ENCODE measurements around the gene SOS1. TPM values are rescaled to one million over a fixed set of nuclear protein-coding genes. Genes with fewer than 3 reads are reported as not detected.

SOS1 gene
- total RNA-seq, 2 experiments from 2014 or later = 229 to 254 TPM

DNA sequence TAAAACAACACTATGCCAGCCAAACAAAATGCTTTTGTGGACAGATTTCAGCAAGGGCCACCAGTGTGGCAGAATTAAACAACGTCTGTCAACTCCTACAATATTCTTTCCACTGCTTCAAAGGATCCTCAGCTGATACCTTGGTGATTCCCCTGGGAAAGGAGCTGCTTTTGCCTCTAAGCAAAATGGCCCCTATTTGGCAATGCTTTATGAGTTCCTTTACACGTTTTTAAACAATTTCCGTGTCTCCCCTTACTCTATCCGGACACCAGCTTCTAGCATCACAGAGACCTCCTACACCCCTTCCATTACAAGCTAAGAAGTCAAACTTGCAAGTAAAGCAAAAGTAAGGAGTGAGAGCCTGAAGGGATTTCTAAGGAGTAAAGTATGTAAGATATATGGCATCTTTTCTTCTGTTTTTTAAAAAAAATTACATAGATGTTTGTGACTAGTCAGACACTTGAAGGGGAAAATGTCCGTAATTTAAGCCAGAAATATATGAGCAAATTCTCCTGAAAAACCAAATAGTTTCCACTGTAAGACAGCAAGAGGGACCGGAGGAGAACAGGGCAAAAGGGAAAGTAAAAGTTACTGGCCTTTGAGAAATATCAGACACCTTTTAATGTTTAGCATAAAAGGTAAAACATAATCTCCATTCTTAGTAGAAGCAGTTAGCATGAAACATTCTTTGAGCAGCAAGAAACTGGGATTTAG is 1.9 kb downstream of the SOS1 start:
- H3K4me1 Mint-ChIP-seq = peaks cover 65% of the 10 kb centered on the region
- no peak for DNase-seq
- peaks cover 68% of the 10 kb centered on the region for H3K36me3 Mint-ChIP-seq (ENCODE audit: low read depth)
- CTCF ChIA-PET = interaction anchor here (1.0 to 6.3 kb wide), 11 partner anchors 16 to 113 kb away, joined by 3 to 134 read pairs (median 4); no protein-coding TSS in a partner anchor
- no peaks in the 10 kb centered on the region for H3K9me3 Mint-ChIP-seq
- POLR2A ChIA-PET = interaction anchor here (0.9 to 17.0 kb wide), 15 partner anchors 8 to 368 kb away, joined by 3 to 770 read pairs (median 32); partner anchors contain the start of gene SRSF7
- peak overlapping the region; percentile 85 for H3K4me3 Mint-ChIP-seq
- no peaks in the 10 kb centered on the region for H3K27me3 Mint-ChIP-seq
- peak overlapping the region; percentile 95 for H3K27ac Mint-ChIP-seq

DNA sequence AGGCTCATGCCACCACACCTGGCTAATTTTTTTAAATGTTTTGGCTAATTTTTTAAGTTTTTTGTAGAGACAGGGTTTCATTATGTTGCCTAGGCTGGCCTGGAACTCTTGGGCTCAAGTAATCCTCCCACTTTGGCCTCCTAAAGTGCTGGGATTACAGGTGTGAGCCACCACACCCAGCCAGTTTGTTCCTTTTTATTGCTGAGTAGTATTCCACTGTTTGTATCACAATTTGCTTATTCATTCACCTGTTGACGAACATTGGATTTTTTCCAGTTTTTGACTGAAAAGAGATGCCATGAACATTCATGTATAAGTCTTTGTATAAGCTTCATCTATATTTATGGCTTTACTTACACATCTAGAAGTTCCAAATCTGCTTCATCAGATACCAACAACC is 5.3 kb downstream of the SOS1 start:
- CTCF ChIA-PET = interaction anchor here (6.3 kb wide), 1 partner anchor 113 kb away, joined by 134 read pairs; no protein-coding TSS in a partner anchor
- POLR2A ChIA-PET = interaction anchor here (0.6 to 16.6 kb wide), 9 partner anchors 10 to 519 kb away, joined by 3 to 770 read pairs (median 7); no protein-coding TSS in a partner anchor
- peak overlapping the region; percentile 78 for H3K27ac Mint-ChIP-seq

DNA sequence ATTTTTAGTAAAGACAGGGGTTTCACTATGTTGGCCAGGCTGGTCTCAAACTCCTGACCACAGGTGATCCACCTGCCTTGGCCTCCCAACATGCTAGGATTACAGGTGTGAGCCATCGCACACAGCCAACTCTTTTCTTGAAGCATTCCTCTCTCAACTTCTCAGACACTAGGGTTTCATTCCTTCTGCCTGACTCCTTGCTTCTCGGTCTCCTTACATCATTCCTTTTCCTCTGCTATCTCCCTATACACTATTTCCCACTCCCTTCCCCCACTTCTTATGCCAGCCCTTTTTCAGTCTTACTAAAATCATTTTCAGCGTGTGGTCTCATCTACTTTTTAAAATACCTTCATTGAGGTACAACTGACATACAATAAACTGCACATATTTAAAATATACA is 6.1 kb downstream of the SOS1 start:
- Mint-ChIP-seq H3K4me1 (peaks cover 75% of the 10 kb centered on the region), H3K27me3 (no peaks in the 10 kb centered on the region), H3K27ac (peak overlapping the region; percentile 50), H3K9me3 (no peaks in the 10 kb centered on the region), H3K4me3 (peak overlapping the region; percentile 51), H3K36me3 (ENCODE audit: low read depth) (peaks cover 89% of the 10 kb centered on the region)
- no peak for DNase-seq
- CTCF ChIA-PET = interaction anchor here (1.4 kb wide), 1 partner anchor 115 kb away, joined by 5 read pairs; no protein-coding TSS in a partner anchor
- POLR2A ChIA-PET = interaction anchor here (0.6 to 12.2 kb wide), 5 partner anchors 13 to 115 kb away, joined by 4 to 125 read pairs (median 6); no protein-coding TSS in a partner anchor

More for the DNA sequence above, 5.3 kb downstream of the SOS1 start:
- H3K4me3 Mint-ChIP-seq = peak overlapping the region; percentile 85
- peaks cover 68% of the 10 kb centered on the region for H3K4me1 Mint-ChIP-seq
- no peak for DNase-seq
- H3K36me3 Mint-ChIP-seq (ENCODE audit: low read depth) = peaks cover 84% of the 10 kb centered on the region
- H3K9me3 Mint-ChIP-seq = no peaks in the 10 kb centered on the region
- H3K27me3 Mint-ChIP-seq = no peaks in the 10 kb centered on the region

DNA sequence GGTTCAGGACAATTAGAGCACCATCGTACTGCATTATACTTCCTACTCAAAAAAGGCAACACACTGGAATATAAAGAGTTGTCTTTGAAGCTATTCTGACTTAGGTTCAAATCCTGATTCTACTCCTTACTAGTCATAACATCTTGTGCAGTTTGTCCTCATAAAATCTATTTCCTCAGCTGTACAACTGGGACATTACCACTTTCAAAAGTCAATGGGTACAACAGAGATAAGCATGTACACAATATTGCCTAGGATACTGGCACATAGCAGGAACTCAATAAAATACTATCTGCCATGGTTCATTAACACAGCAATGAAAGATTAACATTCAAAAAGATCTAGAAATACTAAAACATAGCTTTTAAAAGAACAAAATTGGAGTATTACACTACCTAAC is 11.3 kb downstream of the SOS1 start:
- Mint-ChIP-seq H3K4me1 (peaks cover 72% of the 10 kb centered on the region), H3K9me3 (no peaks in the 10 kb centered on the region), H3K27ac (no peak overlapping the region), H3K36me3 (ENCODE audit: low read depth) (peaks cover 75% of the 10 kb centered on the region), H3K27me3 (no peaks in the 10 kb centered on the region), H3K4me3 (no peak overlapping the region)
- ChIA-PET CTCF (interaction anchor here (2.7 kb wide), 1 partner anchor 119 kb away, joined by 25 read pairs; no protein-coding TSS in a partner anchor), POLR2A (interaction anchor here (0.9 to 12.2 kb wide), 8 partner anchors 11 to 119 kb away, joined by 3 to 105 read pairs (median 8); partner anchors contain the start of gene SOS1)
- no peak for DNase-seq

DNA sequence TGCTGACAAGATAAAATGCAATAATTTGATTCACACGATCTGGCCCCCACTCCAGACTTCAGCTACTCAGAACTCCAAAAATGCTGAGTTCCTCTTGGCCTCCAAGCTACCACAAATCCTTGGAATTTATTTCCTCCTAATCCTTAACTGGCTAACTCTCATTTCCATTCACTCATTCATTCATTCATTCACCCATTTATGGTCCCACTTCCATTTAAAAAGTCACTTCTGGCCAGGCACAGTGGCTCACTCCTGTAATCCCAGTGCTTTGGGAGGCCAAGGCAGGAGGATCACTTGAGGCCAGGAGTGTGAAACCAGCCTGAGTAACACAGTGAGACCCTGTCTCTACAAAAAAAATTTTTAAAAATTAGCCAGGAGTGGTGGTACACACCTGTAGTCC is 12.5 kb downstream of the SOS1 start:
- POLR2A ChIA-PET = interaction anchor here (1.6 to 12.2 kb wide), 5 partner anchors 11 to 120 kb away, joined by 3 to 105 read pairs (median 36); partner anchors contain the start of gene SOS1
- DNase-seq = no peak
- H3K27me3 Mint-ChIP-seq = no peaks in the 10 kb centered on the region
- no peak overlapping the region for H3K4me3 Mint-ChIP-seq
- peaks cover 77% of the 10 kb centered on the region for H3K36me3 Mint-ChIP-seq (ENCODE audit: low read depth)
- no peaks in the 10 kb centered on the region for H3K9me3 Mint-ChIP-seq
- CTCF ChIA-PET = interaction anchor here (0.9 to 2.7 kb wide), 4 partner anchors 12 to 121 kb away, joined by 3 to 25 read pairs (median 4); partner anchors contain the start of gene SOS1
- H3K27ac Mint-ChIP-seq = peak overlapping the region; percentile 26
- H3K4me1 Mint-ChIP-seq = peaks cover 72% of the 10 kb centered on the region

DNA sequence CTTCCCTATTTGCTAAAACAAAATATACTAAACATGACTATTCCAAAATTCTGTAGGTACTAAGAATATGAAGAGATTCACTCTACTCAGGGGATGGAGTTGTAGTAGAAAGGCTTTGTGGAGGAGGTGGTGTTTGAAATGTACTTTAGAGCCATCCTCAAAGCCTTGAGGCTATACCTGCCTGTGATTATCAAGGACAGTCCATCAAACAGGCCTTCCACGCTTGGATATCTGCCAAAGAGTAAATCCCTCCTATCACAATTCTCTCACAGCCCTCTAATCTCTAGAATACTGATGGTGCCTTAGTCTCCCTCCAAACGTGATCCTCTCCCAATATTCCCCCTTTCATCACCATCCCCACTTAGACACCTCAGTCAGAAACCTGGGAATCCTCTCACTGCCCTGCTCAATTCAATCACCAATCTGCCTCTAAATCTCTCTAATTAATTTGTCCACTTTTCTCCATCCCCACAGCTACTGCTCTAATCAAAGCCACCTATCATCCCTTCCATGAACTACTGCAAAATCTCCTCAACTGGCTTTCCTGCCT is 13.1 kb downstream of the SOS1 start:
- peaks cover 73% of the 10 kb centered on the region for H3K4me1 Mint-ChIP-seq
- peak overlapping the region; percentile 2 for H3K4me3 Mint-ChIP-seq
- H3K9me3 Mint-ChIP-seq = no peaks in the 10 kb centered on the region
- DNase-seq = no peak
- ChIA-PET CTCF (interaction anchor here (2.7 kb wide), 1 partner anchor 121 kb away, joined by 25 read pairs; no protein-coding TSS in a partner anchor), POLR2A (interaction anchor here (1.6 to 12.2 kb wide), 4 partner anchors 11 to 121 kb away, joined by 3 to 105 read pairs (median 69); partner anchors contain the start of gene SOS1)
- peak overlapping the region; percentile 69 for H3K27ac Mint-ChIP-seq
- no peaks in the 10 kb centered on the region for H3K27me3 Mint-ChIP-seq
- peaks cover 77% of the 10 kb centered on the region for H3K36me3 Mint-ChIP-seq (ENCODE audit: low read depth)

DNA sequence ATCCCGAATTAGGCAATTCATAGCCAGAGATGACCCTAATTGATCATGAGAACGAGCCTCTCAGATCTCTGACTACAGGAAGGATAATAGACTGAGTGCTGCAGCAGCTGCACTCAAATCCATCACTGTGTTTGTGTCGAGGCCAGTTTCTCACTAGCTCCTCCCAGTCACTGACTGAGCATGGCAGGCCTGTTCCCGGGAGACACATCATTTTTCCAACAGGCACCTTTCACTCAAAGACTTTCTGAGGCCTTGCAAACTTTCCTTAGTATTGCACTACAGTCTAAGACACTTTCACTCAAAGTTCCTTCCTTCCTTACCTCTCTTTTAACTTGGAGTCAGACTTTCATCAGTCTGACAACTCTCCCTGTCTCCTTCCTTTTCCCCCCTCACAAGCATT is 13.7 kb downstream of the SOS1 start:
- CTCF ChIA-PET = interaction anchor here (0.5 kb wide), 1 partner anchor 571 kb away, joined by 3 read pairs; no protein-coding TSS in a partner anchor
- Mint-ChIP-seq H3K27me3 (no peaks in the 10 kb centered on the region), H3K27ac (peak overlapping the region; percentile 40), H3K4me3 (no peak overlapping the region), H3K9me3 (no peaks in the 10 kb centered on the region), H3K36me3 (ENCODE audit: low read depth) (peaks cover 75% of the 10 kb centered on the region), H3K4me1 (peaks cover 72% of the 10 kb centered on the region)
- no peak for DNase-seq
- POLR2A ChIA-PET = interaction anchor here (1.5 to 12.2 kb wide), 3 partner anchors 10 to 121 kb away, joined by 4 to 105 read pairs (median 102); partner anchors contain the start of gene SOS1

DNA sequence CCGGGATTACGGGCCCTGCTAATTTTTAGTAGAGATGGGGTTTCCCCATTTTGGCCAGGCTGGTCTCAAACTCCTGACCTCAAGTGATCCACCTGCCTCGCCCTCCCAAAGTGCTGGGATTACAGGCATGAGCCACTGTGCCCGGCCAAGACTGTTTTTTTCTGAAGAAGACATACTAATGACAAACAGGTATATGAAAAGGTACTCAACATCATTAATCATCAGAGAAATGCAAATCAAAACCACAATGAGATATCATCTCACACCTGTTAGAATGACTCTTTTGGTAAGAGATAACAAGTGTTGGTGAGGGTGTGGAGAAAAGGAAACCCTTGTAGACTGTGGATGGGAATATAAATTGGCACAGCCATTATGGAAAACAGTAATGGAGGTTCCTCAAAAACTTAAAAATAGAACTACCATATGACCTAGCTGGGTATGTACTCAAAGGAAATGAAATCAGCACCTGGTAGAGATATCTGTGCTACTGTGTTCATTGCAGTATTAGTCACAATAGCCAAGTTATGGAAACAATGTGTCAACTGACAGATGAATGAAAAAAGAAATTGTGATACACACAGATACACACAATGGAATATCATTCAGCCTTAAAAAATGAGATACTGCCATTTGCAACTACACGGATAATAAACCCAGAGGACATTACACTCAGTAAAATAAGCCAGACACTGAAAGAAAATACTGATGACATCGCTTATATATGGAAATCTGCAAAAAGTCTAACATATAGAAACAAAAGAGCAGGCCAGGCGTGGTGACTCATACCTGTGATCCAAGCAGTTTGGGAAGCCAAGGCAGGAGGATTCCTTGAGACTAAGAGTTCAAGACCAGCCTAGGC is 20.8 kb downstream of the SOS1 start:
- peak overlapping the region; percentile 36 for H3K4me3 Mint-ChIP-seq
- peak overlapping the region; percentile 82 for H3K27ac Mint-ChIP-seq
- H3K4me1 Mint-ChIP-seq = peaks cover 81% of the 10 kb centered on the region
- no peaks in the 10 kb centered on the region for H3K9me3 Mint-ChIP-seq
- H3K36me3 Mint-ChIP-seq (ENCODE audit: low read depth) = peaks cover 67% of the 10 kb centered on the region
- no peak for DNase-seq
- H3K27me3 Mint-ChIP-seq = no peaks in the 10 kb centered on the region
- ChIA-PET POLR2A (interaction anchor here (1.4 to 7.8 kb wide), 3 partner anchors 11 to 128 kb away, joined by 4 to 105 read pairs (median 53); partner anchors contain the start of gene SOS1), CTCF (no interaction called here)

DNA sequence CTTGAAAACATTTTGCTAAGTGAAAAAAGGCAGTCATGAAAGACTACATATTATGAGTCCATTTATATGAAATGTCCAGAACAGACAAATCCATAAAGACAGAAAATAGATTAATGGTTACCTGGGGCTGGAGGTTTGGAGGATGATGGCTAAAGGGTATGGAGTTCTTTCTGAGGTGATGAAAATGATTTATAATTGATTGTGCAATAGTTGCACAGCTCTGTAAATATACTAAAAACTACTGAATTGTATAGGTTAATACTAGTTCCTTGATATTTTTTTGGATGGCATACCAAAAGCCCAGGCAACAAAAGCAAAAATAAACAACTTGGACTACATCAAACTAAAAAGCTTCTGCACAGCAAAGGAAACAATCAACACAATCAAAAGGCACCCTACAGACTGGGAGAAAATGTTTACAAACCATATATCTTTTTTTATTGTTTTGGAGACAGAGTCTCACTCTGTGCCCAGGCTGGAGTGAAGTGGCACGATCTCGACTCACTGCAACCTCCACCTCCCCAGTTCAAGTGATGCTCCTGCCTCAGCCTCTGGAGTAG is 21.5 kb downstream of the SOS1 start:
- no peak for DNase-seq
- ChIA-PET POLR2A (interaction anchor here (1.4 to 7.8 kb wide), 3 partner anchors 12 to 128 kb away, joined by 4 to 105 read pairs (median 53); partner anchors contain the start of gene SOS1), CTCF (no interaction called here)
- no peaks in the 10 kb centered on the region for H3K27me3 Mint-ChIP-seq
- peaks cover 82% of the 10 kb centered on the region for H3K4me1 Mint-ChIP-seq
- no peak overlapping the region for H3K4me3 Mint-ChIP-seq
- no peaks in the 10 kb centered on the region for H3K9me3 Mint-ChIP-seq
- H3K27ac Mint-ChIP-seq = peak overlapping the region; percentile 82
- peaks cover 68% of the 10 kb centered on the region for H3K36me3 Mint-ChIP-seq (ENCODE audit: low read depth)

DNA sequence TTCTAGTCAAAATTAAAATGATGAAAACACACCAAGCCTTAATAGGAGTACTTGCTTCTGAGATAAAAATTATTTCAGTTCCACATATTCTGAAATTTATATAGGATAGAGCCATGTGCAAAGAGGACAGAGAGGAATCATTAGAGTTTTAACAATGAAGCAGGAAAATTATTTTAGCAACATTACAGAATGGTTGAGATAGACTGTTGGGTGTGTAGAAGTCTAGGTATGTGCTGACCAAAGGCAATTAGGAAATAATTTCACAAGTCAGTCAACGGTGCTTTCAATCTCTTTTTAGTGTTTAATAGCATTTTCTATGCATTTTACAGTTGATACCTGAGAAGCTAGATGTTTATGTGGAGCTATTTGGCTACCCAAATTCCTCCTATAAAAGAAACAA is 25.2 kb downstream of the SOS1 start:
- H3K27ac Mint-ChIP-seq = peak overlapping the region; percentile 65
- no peak overlapping the region for H3K4me3 Mint-ChIP-seq
- CTCF ChIA-PET = interaction anchor here (1.0 to 5.5 kb wide), 2 partner anchors 133 to 148 kb away, joined by 3 to 37 read pairs; no protein-coding TSS in a partner anchor
- no peaks in the 10 kb centered on the region for H3K27me3 Mint-ChIP-seq
- H3K36me3 Mint-ChIP-seq (ENCODE audit: low read depth) = peaks cover 73% of the 10 kb centered on the region
- POLR2A ChIA-PET = interaction anchor here (1.3 to 7.8 kb wide), 7 partner anchors 11 to 134 kb away, joined by 4 to 105 read pairs (median 6); partner anchors contain the start of gene SOS1
- H3K4me1 Mint-ChIP-seq = peaks cover 77% of the 10 kb centered on the region
- no peak for DNase-seq
- no peaks in the 10 kb centered on the region for H3K9me3 Mint-ChIP-seq

DNA sequence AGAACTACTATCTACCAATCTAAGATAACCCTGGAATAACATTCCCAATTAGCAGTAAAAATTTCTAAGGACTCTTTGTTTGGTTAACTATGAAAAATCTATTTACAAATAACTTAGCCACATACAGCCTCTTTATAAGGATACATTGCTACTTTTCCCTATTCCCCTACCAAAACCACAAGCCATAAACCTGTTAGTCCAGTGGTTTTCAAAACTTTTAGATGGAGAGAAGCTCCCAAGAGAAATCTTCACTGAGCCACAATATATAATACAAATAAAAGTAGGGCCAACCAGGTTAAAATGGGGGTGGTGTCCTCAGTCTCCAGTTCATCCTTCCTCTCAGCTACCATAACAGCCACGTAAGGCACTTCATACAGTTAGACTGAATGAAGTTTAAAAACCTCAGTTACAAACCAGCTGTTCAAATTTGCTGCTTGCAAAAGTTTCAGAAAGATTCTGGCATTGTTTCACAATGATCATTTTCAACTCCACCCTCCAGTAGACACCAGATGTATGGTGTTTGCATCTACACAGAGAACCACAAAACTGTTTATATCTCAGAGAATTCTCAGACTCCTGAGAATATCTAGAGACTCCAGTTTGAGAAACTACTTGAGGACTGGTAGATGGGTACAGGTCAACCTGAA is 26.0 kb downstream of the SOS1 start:
- POLR2A ChIA-PET = interaction anchor here (0.6 to 7.8 kb wide), 10 partner anchors 9 to 343 kb away, joined by 3 to 105 read pairs (median 4); partner anchors contain the start of genes SOS1 and SRSF7
- peaks cover 69% of the 10 kb centered on the region for H3K4me1 Mint-ChIP-seq
- H3K36me3 Mint-ChIP-seq (ENCODE audit: low read depth) = peaks cover 71% of the 10 kb centered on the region
- no peak overlapping the region for H3K4me3 Mint-ChIP-seq
- peak overlapping the region; percentile 65 for H3K27ac Mint-ChIP-seq
- CTCF ChIA-PET = interaction anchor here (0.7 to 5.5 kb wide), 3 partner anchors 117 to 147 kb away, joined by 3 to 37 read pairs (median 3); no protein-coding TSS in a partner anchor
- no peaks in the 10 kb centered on the region for H3K9me3 Mint-ChIP-seq
- no peaks in the 10 kb centered on the region for H3K27me3 Mint-ChIP-seq
- no peak for DNase-seq
